Thyroid gland (tissue), 4 donors: ENCODE measurements around the gene LRCH3. TPM values are rescaled to one million over a fixed set of nuclear protein-coding genes. Genes with fewer than 3 reads are reported as not detected.
A peak's percentile ranks its signal among the peaks of the same experiment; 100 is the strongest.
"Not testable (repeated sequence)": the region's sequence is repeated elsewhere in the genome, so short reads cannot be mapped to it uniquely, and the experiment has no call there.

ENCODE experiments used
- DNase-seq, 2 donors: peaks; one replicate each; pipeline ENCODE4 v3.0.0-alpha.2; 2019
- H3K27ac ChIP-seq, 3 donors: fragments of 200-600 bp; sonication (generic); 1 replicate in 2 of 3; 2 replicates in 1 of 3; pipeline ENCODE4 v1.5.1; 2016 to 2019; ENCODE audit warnings: mild to moderate bottlenecking in 1 of 3, moderate library complexity in 1 of 3
- H3K27me3 ChIP-seq: fragments of 200-600 bp; sonication (generic); one replicate; pipeline ENCODE4 v1.5.1; 2019
- H3K36me3 ChIP-seq, 2 donors: fragments of 200-600 bp; sonication (generic); one replicate each; pipeline ENCODE4 v1.5.1; 2016 to 2019
- H3K4me1 ChIP-seq, 2 donors: fragments of 200-600 bp; sonication (generic); one replicate each; pipeline ENCODE4 v1.5.1; 2017 to 2019
- H3K4me3 ChIP-seq, 3 donors: fragments of 200-600 bp; sonication (generic); replicated peaks in 1 of 3; 1 replicate in 2 of 3; 2 replicates in 1 of 3; pipeline ENCODE4 v1.5.1; 2016; ENCODE audit warnings: mild to moderate bottlenecking in 1 of 3
- H3K9me3 ChIP-seq: fragments of 200-600 bp; sonication (generic); one replicate; pipeline ENCODE4 v1.5.1; 2017
- CTCF ChIP-seq, 6 experiments: fragments of 200-600 bp in 3 of 6; fragments of 450-650 bp in 3 of 6; sonication (generic) in 3 of 6; IDR thresholded peaks; one replicate each; pipeline ENCODE4 v1.5.1; 2016 to 2019; ENCODE audit warnings: antibody characterized with exemption in 6 of 6, mild to moderate bottlenecking in 2 of 6, inconsistent platforms in 1 of 6, moderate library complexity in 1 of 6
- POLR2A ChIP-seq, 2 donors: fragments of 450-650 bp; IDR thresholded peaks; one replicate each; pipeline ENCODE4 v1.6.1; 2017; ENCODE audit warnings: antibody characterized with exemption in 2 of 2, mild to moderate bottlenecking in 2 of 2, moderate library complexity in 1 of 2
- WGBS, 2 donors: methylation state at CpG; one replicate each; pipeline ENCODE4 v1.1.5; 2017; 5-methylcytosine and 5-hydroxymethylcytosine counted together
- intact Hi-C: fragments of 100-400 bp; cut with DNase I; formaldehyde crosslinking; loops from one replicate; pipeline ENCODE4 v1.15.1; 2023
- total RNA-seq, 4 donors: library from RNA; depleted of rRNA; stranded (reverse); fragments of >200 nt; gene quantifications; one replicate each; pipeline ENCODE4 v1.2.3, GENCODE V29; 2016

Gene LRCH3
- total RNA-seq, 4 donors from 2014 or later, result 36.7 to 68.3 (median 54.9) TPM

GRCh38 chr3:197899833-197900478, 108.9 kb downstream of the LRCH3 start:
- Histone ChIP-seq H3K4me1 (no peaks in the 10 kb centered on the region), H3K27ac (no peak overlapping the region), H3K4me3 (no peak overlapping the region), H3K27me3 (no peaks in the 10 kb centered on the region), H3K9me3 (no peaks in the 10 kb centered on the region), H3K36me3 (no peaks in the 10 kb centered on the region)
- TF ChIP-seq CTCF (IDR thresholded peaks at IDR 0.05) (no peak), POLR2A (IDR thresholded peaks at IDR 0.05) (no peak)
- WGBS, 2 donors, result 61 to 78% methylated on average over 14 to 20 of the region's 20 CpGs
- DNase-seq, result no peak
- intact Hi-C loops, result no loop called here

GRCh38 chr3:197901626-197902025, 110.6 kb downstream of the LRCH3 start:
- no peak for DNase-seq
- Histone ChIP-seq H3K36me3 (no peaks in the 10 kb centered on the region), H3K4me3 (no peak overlapping the region), H3K27me3 (no peaks in the 10 kb centered on the region), H3K4me1 (no peaks in the 10 kb centered on the region), H3K27ac (no peak overlapping the region), H3K9me3 (no peaks in the 10 kb centered on the region)
- 98 to 100% methylated on average over 3 to 4 of the region's 4 CpGs for WGBS, 2 donors
- no peak for TF ChIP-seq POLR2A (IDR thresholded peaks at IDR 0.05)
- no peak for TF ChIP-seq CTCF (IDR thresholded peaks at IDR 0.05)
- intact Hi-C loops, result no loop called here

GRCh38 chr3:197906023-197906849, 115.2 kb downstream of the LRCH3 start:
- Histone ChIP-seq H3K27me3 (no peaks in the 10 kb centered on the region), H3K9me3 (no peaks in the 10 kb centered on the region), H3K4me1 (no peaks in the 10 kb centered on the region), H3K27ac (no peak overlapping the region), H3K4me3 (no peak overlapping the region), H3K36me3 (no peaks in the 10 kb centered on the region)
- peak; percentile 94 to 96 for DNase-seq
- intact Hi-C loops, result no loop called here
- TF ChIP-seq CTCF (IDR thresholded peaks at IDR 0.05), result peak; percentile 72 to 97 (median 93)
- TF ChIP-seq POLR2A (IDR thresholded peaks at IDR 0.05), result no peak
- WGBS, 2 donors, result 18 to 20% methylated on average over 17 of the region's 17 CpGs

GRCh38 chr3:197906850-197907187, 115.8 kb downstream of the LRCH3 start:
- Histone ChIP-seq H3K27ac (no peak overlapping the region), H3K36me3 (no peaks in the 10 kb centered on the region), H3K9me3 (no peaks in the 10 kb centered on the region), H3K27me3 (no peaks in the 10 kb centered on the region), H3K4me1 (no peaks in the 10 kb centered on the region), H3K4me3 (no peak overlapping the region)
- TF ChIP-seq CTCF (IDR thresholded peaks at IDR 0.05) (no peak), POLR2A (IDR thresholded peaks at IDR 0.05) (no peak)
- intact Hi-C loops, result no loop called here
- no peak for DNase-seq
- WGBS, 2 donors, result 50 to 65% methylated on average over 3 of the region's 3 CpGs

GRCh38 chr3:197907196-197907595, 116.1 kb downstream of the LRCH3 start:
- DNase-seq, result no peak
- Histone ChIP-seq H3K4me3 (no peak overlapping the region), H3K27ac (no peak overlapping the region), H3K27me3 (no peaks in the 10 kb centered on the region), H3K36me3 (no peaks in the 10 kb centered on the region), H3K9me3 (no peaks in the 10 kb centered on the region), H3K4me1 (no peaks in the 10 kb centered on the region)
- no peak for TF ChIP-seq POLR2A (IDR thresholded peaks at IDR 0.05)
- TF ChIP-seq CTCF (IDR thresholded peaks at IDR 0.05), result no peak
- WGBS, 2 donors, result 91 to 93% methylated on average over 2 of the region's 2 CpGs
- intact Hi-C loops, result no loop called here

- H3K36me3 ChIP-seq, H3K27me3 ChIP-seq, H3K4me1 ChIP-seq, H3K27ac ChIP-seq, H3K4me3 ChIP-seq, intact Hi-C loops, DNase-seq, H3K9me3 ChIP-seq: not testable (repeated sequence)
- WGBS, 2 donors, result 87 to 100% methylated on average over 2 of the region's 2 CpGs
These were observed 117.5 kb downstream of the LRCH3 start for GRCh38 chr3:197908550-197908949.
